ENCODE measurements around the gene PRKX.
"Not testable (repeated sequence)": the region's sequence is repeated elsewhere in the genome, so short reads cannot be mapped to it uniquely, and the experiment has no call there.

DNA sequence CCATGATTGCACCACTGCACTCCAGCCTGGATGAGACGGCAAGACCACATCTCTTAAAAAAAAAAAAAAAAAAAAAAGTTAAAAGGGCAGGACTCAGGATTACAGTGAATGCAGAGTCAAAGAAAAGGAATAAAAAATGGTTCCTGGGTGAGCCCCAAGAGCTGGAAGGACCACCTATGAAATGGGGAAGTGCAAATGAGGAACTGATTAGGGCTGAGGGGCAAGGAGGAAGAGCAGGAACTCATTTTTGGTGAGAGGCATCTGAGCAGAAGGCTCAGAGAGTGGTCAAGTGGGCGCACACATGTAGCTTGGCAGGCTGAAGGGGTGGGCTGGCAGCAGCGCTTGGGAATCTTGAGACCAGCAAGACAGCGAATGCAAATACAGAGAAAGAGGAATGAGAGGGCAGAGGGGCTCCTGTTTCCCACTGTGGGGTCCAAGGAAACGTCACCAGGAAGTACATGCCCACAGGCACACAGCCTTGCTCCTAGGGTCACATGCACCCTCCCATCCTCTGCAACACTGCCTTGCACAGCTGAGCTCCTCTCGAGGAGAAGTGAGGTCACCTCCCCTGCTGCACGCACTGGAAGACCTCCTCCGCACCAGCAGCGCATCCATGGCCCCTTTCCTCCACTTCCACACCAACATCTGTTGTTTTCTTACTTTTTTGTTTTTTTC lies 49.7 kb downstream of the PRKX start:
- not testable (repeated sequence) for TF ChIP-seq POLR2A (IDR thresholded peaks at IDR 0.05; ENCODE audit: low read depth, low read length); TAF1 (IDR thresholded peaks at IDR 0.05; ENCODE audit: low read depth, low read length); POLR2AphosphoS5 (IDR thresholded peaks at IDR 0.05; ENCODE audit: low read depth, low read length); PAX5 (IDR thresholded peaks at IDR 0.05; ENCODE audit: insufficient read depth, low read length, severe bottlenecking); POU2F2 (IDR thresholded peaks at IDR 0.05; ENCODE audit: low read depth, low read length)
- TF ChIP-seq SPI1 (IDR thresholded peaks at IDR 0.05; ENCODE audit: low read depth, low read length), result peak; percentile 87
